HG03066 (cell line): Measurements from ENCODE around the gene VPS13A.

Source experiments
- ATAC-seq: cut with Tn5 transposase; IDR thresholded peaks from one replicate; pipeline ENCODE4 v1.9.1; 2021; ENCODE audit warnings: low read depth; ENCODE audit not compliant: unreplicated experiment

Gene VPS13A

DNA sequence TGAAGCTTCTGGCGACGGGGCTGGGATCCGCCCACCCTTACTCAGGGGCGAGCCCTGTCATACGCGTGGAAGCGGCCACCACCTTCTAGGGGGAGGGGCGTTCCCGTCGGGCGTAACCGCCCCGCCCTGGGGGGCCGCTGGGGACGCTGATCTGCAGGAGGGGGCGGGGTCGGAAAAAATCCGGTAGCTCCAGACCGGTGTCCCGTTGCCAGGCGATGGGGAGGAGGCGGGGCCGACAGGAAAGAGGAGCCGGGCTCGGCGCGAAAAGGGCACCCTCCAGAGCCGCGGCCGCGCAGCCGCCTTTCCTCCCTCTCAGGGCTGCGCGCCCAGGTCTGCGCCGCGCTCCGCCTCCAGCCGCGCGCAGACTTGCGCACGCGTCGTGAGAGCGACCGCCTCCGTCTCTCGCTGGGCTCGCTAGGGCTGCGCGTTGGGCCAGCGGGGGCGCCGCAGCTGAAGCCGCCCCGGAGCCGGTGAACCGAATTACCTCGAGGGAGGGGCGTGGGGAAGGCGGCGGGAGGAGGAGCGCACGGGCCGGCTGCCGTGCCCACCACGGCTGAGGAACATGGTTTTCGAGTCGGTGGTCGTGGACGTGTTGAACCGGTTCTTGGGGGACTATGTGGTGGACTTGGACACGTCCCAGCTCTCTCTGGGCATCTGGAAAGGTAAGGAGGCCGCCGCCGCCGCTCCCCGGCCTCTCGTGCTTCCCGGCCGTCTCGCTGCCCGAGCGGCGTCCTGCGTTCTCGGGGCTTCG, at the start of gene VPS13A:
Gene VPS13A, plus strand, starts transcription at position 392 of the 751 bp plus-strand sequence. Its CDS starts 171 bp downstream, at position 563.
- peak; percentile 77 for ATAC-seq

DNA sequence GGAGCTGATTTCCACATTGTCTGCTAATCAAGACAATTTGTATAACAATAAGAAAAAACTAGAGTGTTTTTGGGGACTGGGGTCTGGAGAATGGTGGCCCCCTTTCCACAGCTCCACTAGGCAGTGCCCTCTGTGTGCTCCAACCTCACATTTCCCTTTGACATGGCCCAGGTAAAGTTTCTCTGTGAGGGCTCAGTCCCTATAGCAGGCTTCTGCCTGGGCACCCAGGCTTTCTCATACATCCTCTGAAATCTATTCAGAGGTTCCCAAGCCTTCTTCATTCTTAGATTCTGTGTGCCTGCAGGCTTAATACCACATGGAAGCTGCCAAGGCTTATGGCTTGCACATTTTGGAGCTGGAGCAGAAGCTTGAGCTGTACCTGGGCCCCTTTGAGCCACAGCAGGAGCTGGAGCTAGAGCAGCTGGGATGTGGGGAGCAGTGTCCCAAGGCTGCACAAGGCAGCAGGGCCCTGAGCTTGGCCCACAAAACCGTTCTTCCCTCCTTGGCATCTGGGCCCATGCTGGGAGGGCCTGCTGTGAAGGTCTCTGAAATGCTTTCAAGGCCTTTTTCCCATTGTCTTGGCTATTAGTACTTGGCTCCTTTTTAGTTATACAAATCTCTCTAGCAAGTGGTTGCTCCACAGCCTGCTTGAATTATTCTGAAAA, 49.1 kb upstream of the VPS13A start:
- ATAC-seq, result no peak

- ATAC-seq, result no peak
Observed at GRCh38 chr9:77131399-77131798, 45.9 kb upstream of the VPS13A start.

GRCh38 chr9:77133011-77133410, 44.3 kb upstream of the VPS13A start:
- ATAC-seq, result no peak

GRCh38 chr9:77142366-77142765, 35.0 kb upstream of the VPS13A start:
- ATAC-seq, result no peak

DNA sequence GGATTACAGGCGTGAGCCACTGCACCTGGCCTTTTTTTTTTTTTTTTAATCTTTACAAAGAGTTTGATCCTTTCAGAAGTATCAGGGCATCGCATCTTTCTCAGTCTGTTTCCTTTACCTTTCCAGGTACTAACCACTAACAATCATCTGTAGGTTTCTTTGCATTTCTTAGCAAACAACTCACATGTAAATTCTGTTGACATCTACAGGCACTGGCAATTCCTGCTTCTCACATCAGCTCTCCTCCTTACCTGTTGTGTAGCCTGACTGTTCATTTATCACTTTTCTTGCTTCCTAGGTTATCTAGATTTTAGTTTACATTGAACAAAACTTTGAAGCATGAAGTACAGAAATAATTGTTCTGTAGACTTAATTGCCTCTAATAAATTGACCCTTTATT, 27.5 kb upstream of the VPS13A start:
- ATAC-seq, result no peak

GRCh38 chr9:77152289-77152688, 25.0 kb upstream of the VPS13A start:
- ATAC-seq, result no peak

GRCh38 chr9:77156646-77157371, 20.5 kb upstream of the VPS13A start:
- ATAC-seq, result no peak

DNA sequence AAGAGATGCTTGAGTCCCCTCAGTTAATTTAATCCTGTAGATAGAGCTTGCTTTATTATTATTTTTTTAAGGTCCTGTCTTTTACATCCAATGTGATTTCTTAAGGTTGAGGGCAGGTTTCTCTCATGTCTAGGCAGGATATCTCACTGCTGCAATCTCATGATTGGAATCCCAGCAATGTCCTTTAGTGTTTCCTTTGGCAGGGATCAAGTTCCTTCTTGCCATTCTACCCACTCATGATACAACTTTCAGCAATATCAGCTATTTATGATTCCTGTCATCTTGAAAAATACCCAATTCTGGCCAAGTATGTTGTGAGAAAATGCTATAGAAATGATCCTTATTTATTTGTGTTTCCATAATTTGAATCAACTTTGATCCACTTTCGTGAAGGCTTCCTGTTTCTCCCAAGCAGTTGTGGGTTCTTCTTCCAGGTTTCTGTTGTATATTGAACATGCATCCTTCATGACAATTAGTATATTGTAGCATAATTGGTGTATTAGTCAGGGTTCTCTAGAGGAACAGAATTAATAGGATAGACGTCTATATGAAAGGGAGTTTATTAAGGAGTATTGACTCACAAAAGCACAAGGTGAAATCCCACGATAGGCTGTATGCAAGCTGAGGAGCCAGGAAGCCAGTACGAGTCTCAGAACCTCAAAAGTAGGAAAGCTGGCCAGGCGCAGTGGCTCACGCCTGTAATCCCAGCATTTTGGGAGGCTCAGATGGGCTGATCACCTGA, 18.4 kb upstream of the VPS13A start:
- ATAC-seq, result no peak

DNA sequence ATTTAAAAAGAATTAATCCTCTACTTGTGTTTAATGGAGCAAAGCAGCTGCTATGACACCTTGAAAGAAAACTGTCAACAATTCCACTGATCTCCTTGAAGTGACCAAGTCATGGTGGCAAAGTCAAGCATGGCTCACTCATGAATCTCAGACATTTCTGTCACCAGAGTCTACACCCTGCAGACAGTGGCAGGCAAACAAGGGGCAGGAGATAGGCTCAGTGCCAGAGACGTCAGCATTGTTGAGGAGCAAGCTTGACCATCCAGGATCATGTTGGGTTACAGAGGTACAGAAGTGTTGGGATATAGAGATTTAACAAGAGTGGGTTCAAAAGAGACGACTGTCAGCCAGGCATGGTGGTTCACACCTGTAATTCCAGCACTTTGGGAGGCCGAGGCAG, 16.1 kb upstream of the VPS13A start:
- ATAC-seq, result no peak

DNA sequence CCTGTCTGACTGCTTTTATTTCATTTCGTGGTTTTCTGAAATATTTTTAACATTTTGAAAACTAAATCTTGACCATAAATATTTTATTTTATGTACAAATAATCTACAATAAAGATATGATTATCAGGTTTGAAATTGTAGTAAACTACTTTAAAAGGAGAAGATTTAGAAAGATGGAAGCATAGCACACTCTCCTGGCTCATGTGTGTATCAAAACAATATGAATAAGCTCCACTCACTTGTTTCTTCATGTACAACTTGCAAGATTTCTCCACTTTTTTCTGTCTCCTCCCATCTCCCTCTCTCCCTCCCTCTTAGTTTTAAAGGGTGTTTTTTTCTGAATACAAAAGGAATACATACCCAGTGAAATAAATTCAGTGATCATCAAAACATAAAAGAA, 15.4 kb upstream of the VPS13A start:
- ATAC-seq, result no peak

DNA sequence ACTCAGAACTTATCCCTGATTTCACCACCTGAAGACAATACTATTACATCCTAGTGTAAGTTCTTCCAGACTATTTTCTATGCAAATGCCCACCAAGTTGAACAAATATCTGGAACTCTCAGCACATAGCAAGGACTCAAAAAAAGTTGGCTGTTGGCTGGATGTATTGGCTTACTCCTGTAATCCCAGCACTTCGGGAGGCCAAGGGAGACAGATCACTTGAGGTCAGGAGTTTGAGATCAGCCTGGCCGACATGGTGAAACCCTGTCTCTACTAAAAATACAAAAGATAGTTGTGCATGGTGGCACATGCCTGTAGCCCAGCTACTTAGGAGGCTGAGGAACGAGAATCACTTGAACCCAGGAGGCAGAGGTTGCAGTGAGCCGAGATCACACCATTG, 15.0 kb upstream of the VPS13A start:
- no peak for ATAC-seq

- no peak for ATAC-seq
Observed at GRCh38 chr9:77163884-77164283, 13.4 kb upstream of the VPS13A start.

DNA sequence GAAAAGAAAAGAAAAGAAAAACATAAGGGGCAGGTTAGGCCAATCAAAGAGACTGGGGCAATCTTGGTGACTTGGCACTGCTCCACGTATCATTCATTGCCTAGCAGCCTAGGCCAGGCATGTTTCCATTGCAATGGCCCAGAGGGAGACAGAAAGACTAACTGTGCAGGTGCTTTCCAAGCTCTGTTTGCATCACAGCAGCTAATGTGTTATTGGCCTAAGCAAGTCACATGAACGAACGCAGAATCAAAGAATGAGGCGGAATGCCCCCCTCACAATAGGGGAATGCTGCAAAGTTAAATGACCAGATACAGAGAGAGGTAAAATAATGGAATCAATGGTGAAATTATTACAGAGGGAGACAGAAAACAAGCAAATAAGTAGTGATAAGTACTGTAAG, 11.1 kb upstream of the VPS13A start:
- ATAC-seq, result no peak

DNA sequence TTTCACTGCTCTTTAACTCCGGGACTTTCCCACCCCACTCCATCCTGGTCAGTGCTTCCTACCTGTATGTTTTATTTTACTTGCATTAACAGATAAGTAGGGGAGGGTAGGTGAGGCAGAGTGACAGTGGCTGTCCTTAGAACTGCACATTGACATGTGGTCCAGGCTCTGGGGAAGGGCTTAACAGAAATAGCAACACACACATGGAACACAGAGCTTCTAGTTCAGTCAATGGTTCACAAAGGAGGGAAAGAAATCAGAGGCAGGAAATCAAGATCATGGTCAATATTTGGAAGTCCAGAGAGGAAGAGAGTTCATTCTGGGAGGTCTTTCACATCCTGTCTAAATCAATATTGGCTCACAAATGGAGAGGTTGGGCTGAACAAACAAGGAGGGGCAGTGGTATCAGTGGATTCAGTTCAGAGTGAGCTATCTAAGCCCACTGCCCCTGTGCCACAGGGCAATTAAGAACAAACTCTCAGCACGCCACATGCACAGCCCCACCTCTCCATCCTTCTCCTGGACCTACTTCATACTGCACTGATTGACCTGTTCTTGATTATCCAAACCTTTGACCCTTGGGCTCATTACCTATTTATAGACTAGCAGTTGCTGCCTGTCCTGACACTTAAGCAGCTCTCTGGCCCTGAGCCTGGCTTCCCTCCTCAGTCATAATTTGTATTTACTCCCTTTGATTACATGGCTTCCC, 6.2 kb upstream of the VPS13A start:
- ATAC-seq, result no peak

DNA sequence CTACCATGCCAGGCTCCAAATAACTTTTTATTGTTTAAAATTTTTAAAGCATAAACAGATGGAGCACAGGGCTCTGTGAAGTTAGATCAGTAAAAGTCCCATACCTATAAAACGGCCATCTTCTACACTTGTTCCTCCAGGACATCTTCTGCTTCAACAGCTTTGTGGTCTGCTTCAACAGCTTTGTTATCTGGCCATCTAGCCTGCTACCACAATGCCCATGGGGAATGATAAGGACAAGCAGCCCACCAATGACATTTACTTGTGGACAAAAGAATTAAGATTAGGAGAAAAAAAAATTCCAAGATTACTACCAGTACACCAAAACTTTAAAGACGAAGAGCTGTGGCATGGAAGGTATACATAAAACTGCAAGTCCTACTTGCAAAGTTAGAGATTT, 2.2 kb upstream of the VPS13A start:
- no peak for ATAC-seq

GRCh38 chr9:77176106-77176505, 1.2 kb upstream of the VPS13A start:
- ATAC-seq, result no peak

- ATAC-seq, result no peak
Observed at GRCh38 chr9:77176686-77177142, 620 bp upstream of the VPS13A start.

GRCh38 chr9:77177894-77178794, 810 bp downstream of the VPS13A start:
- peak; percentile 13 for ATAC-seq
